Fibroblast of pulmonary artery (primary cell): ENCODE results near the gene MYO5B.
A peak's percentile ranks its signal among the peaks of the same experiment; 100 is the strongest.
"Not testable (repeated sequence)": the region's sequence is repeated elsewhere in the genome, so short reads cannot be mapped to it uniquely, and the experiment has no call there.

Experiments used
- DNase-seq: peaks from one replicate; pipeline ENCODE4 v3.0.0-alpha.2; 2010; ENCODE audit warnings: low read depth
- H3K4me3 ChIP-seq: replicated peaks from 2 replicates; pipeline ENCODE4 v1.5.1; 2011; ENCODE audit warnings: low read depth, mild to moderate bottlenecking, control low read depth, low read length, moderate library complexity
- CTCF ChIP-seq: IDR thresholded peaks from 2 replicates; pipeline ENCODE4 v1.5.1; 2011; ENCODE audit warnings: mild to moderate bottlenecking, control low read depth, low read length, inconsistent platforms; ENCODE audit errors: missing control alignments

Gene MYO5B

GRCh38 chr18:49894517-49895226, 300.3 kb downstream of the MYO5B start:
- no peak for DNase-seq
- no peak for TF ChIP-seq CTCF
- no peak overlapping the region for H3K4me3 ChIP-seq

- no peak for DNase-seq
- no peak for TF ChIP-seq CTCF
- no peak overlapping the region for H3K4me3 ChIP-seq
Observed at GRCh38 chr18:49893036-49893435, 301.9 kb downstream of the MYO5B start.

GRCh38 chr18:49892148-49892924, 302.6 kb downstream of the MYO5B start:
- TF ChIP-seq CTCF, result no peak
- H3K4me3 ChIP-seq, result no peak overlapping the region
- peak; percentile 37 for DNase-seq

GRCh38 chr18:49890041-49890440, 304.9 kb downstream of the MYO5B start:
- DNase-seq, result no peak
- no peak overlapping the region for H3K4me3 ChIP-seq
- no peak for TF ChIP-seq CTCF

- not testable (repeated sequence) for H3K4me3 ChIP-seq, DNase-seq
Observed at GRCh38 chr18:49889552-49889951, 305.4 kb downstream of the MYO5B start.

GRCh38 chr18:49886891-49887764, 307.8 kb downstream of the MYO5B start:
- no peak for DNase-seq
- peak; percentile 8 for TF ChIP-seq CTCF
- no peak overlapping the region for H3K4me3 ChIP-seq

GRCh38 chr18:49884959-49885358, 310.0 kb downstream of the MYO5B start:
- no peak for TF ChIP-seq CTCF
- DNase-seq, result no peak

More at GRCh38 chr18:49884959-49885358, 310.0 kb downstream of the MYO5B start:
- no peak overlapping the region for H3K4me3 ChIP-seq
